ENCODE data around the gene CCL8.
"Not testable (repeated sequence)": the region's sequence is repeated elsewhere in the genome, so short reads cannot be mapped to it uniquely, and the experiment has no call there.

CCL8 gene

GRCh38 chr17:34314279-34314678, 5.0 kb upstream of the CCL8 start:
- DNase-seq (ENCODE audit: low read depth), result peak; percentile 75

GRCh38 chr17:34318474-34318873, 761 bp upstream of the CCL8 start:
- DNase-seq (ENCODE audit: low read depth), result no peak

GRCh38 chr17:34321964-34322363, 2.7 kb downstream of the CCL8 start:
- no peak for DNase-seq (ENCODE audit: low read depth)

GRCh38 chr17:34327580-34327979, 8.3 kb downstream of the CCL8 start:
- DNase-seq (ENCODE audit: low read depth), result not testable (repeated sequence)

GRCh38 chr17:34337701-34338100, 18.5 kb downstream of the CCL8 start:
- DNase-seq (ENCODE audit: low read depth), result no peak

GRCh38 chr17:34339138-34339770, 20.0 kb downstream of the CCL8 start:
- no peak for DNase-seq (ENCODE audit: low read depth)

GRCh38 chr17:34341916-34342315, 22.7 kb downstream of the CCL8 start:
- DNase-seq (ENCODE audit: low read depth), result no peak

GRCh38 chr17:34347063-34347462, 27.8 kb downstream of the CCL8 start:
- DNase-seq (ENCODE audit: low read depth), result no peak

- DNase-seq (ENCODE audit: low read depth), result no peak
Observed at GRCh38 chr17:34349751-34350150, 30.5 kb downstream of the CCL8 start.

- no peak for DNase-seq (ENCODE audit: low read depth)
Observed at GRCh38 chr17:34351096-34351495, 31.9 kb downstream of the CCL8 start.

- no peak for DNase-seq (ENCODE audit: low read depth)
Observed at GRCh38 chr17:34352191-34352590, 33.0 kb downstream of the CCL8 start.

GRCh38 chr17:34354637-34355036, 35.4 kb downstream of the CCL8 start:
- DNase-seq (ENCODE audit: low read depth), result peak; percentile 21

- DNase-seq (ENCODE audit: low read depth), result no peak
Observed at GRCh38 chr17:34356194-34356593, 37.0 kb downstream of the CCL8 start, which contains the start of gene CCL13. TSS of gene CCL13 (plus strand) at chr17:34356480. CDS start at chr17:34356527, 47 bp downstream.

- no peak for DNase-seq (ENCODE audit: low read depth)
Observed at GRCh38 chr17:34357398-34357797, 38.2 kb downstream of the CCL8 start.

- no peak for DNase-seq (ENCODE audit: low read depth)
Observed at GRCh38 chr17:34358631-34359030, 39.4 kb downstream of the CCL8 start.

- no peak for DNase-seq (ENCODE audit: low read depth)
Observed at GRCh38 chr17:34360601-34361270, 41.5 kb downstream of the CCL8 start.

GRCh38 chr17:34361478-34362061, 42.3 kb downstream of the CCL8 start:
- peak; percentile 70 for DNase-seq (ENCODE audit: low read depth)

- no peak for DNase-seq (ENCODE audit: low read depth)
Observed at GRCh38 chr17:34363183-34363661, 44.0 kb downstream of the CCL8 start, which contains the start of gene CCL1. TSS of gene CCL1 (minus strand) at chr17:34363233. CDS start at chr17:34363161, 72 bp downstream.

- DNase-seq (ENCODE audit: low read depth), result no peak
Observed at GRCh38 chr17:34364751-34365150, 45.5 kb downstream of the CCL8 start.

- no peak for DNase-seq (ENCODE audit: low read depth)
Observed at GRCh38 chr17:34365340-34365739, 46.1 kb downstream of the CCL8 start.

- DNase-seq (ENCODE audit: low read depth), result no peak
Observed at GRCh38 chr17:34366010-34366409, 46.8 kb downstream of the CCL8 start.

GRCh38 chr17:34366529-34367107, 47.4 kb downstream of the CCL8 start:
- no peak for DNase-seq (ENCODE audit: low read depth)

Data from stromal cell of bone marrow (primary cell).